Osteoblast (primary cell): ENCODE measurements around the gene KIAA0753. TPM values are rescaled to one million over a fixed set of nuclear protein-coding genes. Genes with fewer than 3 reads are reported as not detected.

Experiments used
- DNase-seq: peaks from one replicate; pipeline ENCODE4 v3.0.0; 2011; ENCODE audit warnings: low spot score, mixed read lengths; ENCODE audit not compliant: insufficient read length; ENCODE audit errors: missing footprints
- H2AFZ ChIP-seq: 2 replicates; pipeline ENCODE4 v1.6.0; 2011; ENCODE audit warnings: mild to moderate bottlenecking, low read length
- H3K27ac ChIP-seq: 2 replicates; pipeline ENCODE4 v1.5.1; 2011; ENCODE audit warnings: mild to moderate bottlenecking, low read depth, low read length, moderate library complexity
- H3K27me3 ChIP-seq: 2 replicates; pipeline ENCODE4 v1.6.0; 2012; ENCODE audit warnings: mild to moderate bottlenecking, control low read depth, inconsistent platforms, low read length, moderate library complexity; ENCODE audit not compliant: insufficient read depth
- H3K36me3 ChIP-seq: 2 replicates; pipeline ENCODE4 v1.5.1; 2011; ENCODE audit warnings: mild to moderate bottlenecking, low read length, control low read depth, moderate library complexity; ENCODE audit not compliant: insufficient read depth
- H3K4me1 ChIP-seq: 2 replicates; pipeline ENCODE4 v1.5.1; 2011; ENCODE audit warnings: mild to moderate bottlenecking, low read length, control low read depth, moderate library complexity; ENCODE audit not compliant: insufficient read depth
- H3K4me2 ChIP-seq: 2 replicates; pipeline ENCODE4 v1.6.0; 2011; ENCODE audit warnings: mild to moderate bottlenecking, low read length; ENCODE audit not compliant: insufficient read depth
- H3K4me3 ChIP-seq: fragments of 200-600 bp; sonication (generic); 3 replicates; pipeline ENCODE4 v1.5.1; 2012; ENCODE audit warnings: mild to moderate bottlenecking, low read length, inconsistent platforms; ENCODE audit not compliant: insufficient read depth
- H3K79me2 ChIP-seq: 2 replicates; pipeline ENCODE4 v1.6.0; 2012; ENCODE audit warnings: mild to moderate bottlenecking, low read length, control low read depth, inconsistent platforms; ENCODE audit not compliant: insufficient read depth
- H3K9me3 ChIP-seq: 2 replicates; pipeline ENCODE4 v1.5.1; 2011; ENCODE audit warnings: low read depth, low read length, control low read depth
- H4K20me1 ChIP-seq: 2 replicates; pipeline ENCODE4 v1.6.0; 2012; ENCODE audit warnings: mild to moderate bottlenecking, low read length, control low read depth; ENCODE audit not compliant: insufficient read depth
- CTCF ChIP-seq: IDR thresholded peaks from 2 replicates; pipeline ENCODE4 v1.5.1; 2011; ENCODE audit warnings: mild to moderate bottlenecking, low read depth, low read length, moderate library complexity; ENCODE audit errors: extremely low read depth
- total RNA-seq: library from RNA; depleted of rRNA; stranded (reverse); fragments of >200 nt; gene quantifications from 2 replicates; pipeline ENCODE4 v1.2.3, GENCODE V29; 2012

The KIAA0753 gene
- total RNA-seq, 1 donor, result 17.0 TPM

GRCh38 chr17:6637458-6637840, 3.1 kb downstream of the KIAA0753 start:
- no peaks in the 10 kb centered on the region for H3K27me3 ChIP-seq
- peaks cover 60% of the 10 kb centered on the region for H3K79me2 ChIP-seq
- H4K20me1 ChIP-seq, result peaks cover 27% of the 10 kb centered on the region
- TF ChIP-seq CTCF, result no peak
- H3K4me3 ChIP-seq, result no peak overlapping the region
- H3K4me1 ChIP-seq, result peaks cover 24% of the 10 kb centered on the region
- H3K36me3 ChIP-seq, result peaks cover 24% of the 10 kb centered on the region
- DNase-seq, result no peak
- no peaks in the 10 kb centered on the region for H3K9me3 ChIP-seq
- H3K27ac ChIP-seq, result peak overlapping the region; percentile 11
- no peak overlapping the region for H3K4me2 ChIP-seq
- no peak overlapping the region for H2AFZ ChIP-seq

DNA sequence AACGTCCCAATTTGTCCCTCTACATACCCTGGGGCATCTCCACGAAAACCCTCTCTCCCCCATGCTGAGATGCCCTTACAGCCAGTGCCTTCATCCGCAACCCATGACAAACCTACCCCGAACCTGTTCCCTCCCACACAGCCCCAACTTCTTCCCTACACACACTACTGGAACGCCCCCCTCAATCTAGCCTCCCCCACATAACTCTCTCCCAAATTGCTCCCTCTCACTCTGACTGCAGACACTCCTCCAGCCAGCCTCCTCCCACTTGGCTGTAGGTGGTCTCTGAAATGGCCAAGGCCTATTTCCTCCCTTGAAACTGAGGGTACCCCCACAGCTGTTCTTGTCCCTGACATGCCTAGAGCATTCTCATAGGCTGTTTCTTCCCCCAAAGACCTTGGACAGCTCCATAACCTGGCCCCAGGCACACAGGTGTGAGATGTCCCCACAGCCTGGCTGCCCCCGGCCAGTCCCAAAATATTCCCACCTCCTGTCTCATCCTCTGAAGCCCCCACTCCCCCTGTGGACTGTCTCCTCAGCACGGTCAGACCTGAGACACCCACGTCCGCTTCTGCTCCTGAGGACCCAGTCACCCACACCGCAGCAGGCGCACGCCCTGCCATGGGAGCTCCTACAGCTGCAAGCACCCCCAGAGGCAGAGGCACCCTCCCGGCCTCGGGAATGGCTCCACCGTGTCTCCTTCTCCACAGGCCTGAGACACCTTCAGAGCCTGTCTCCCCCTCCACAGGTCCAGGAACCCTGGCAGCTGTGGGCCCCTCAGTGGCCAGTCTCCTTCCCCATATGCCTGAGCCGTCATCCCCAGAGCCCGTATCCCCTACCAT, 3.7 kb downstream of the KIAA0753 start:
- no peak for DNase-seq
- Histone ChIP-seq H2AFZ (no peak overlapping the region), H3K36me3 (peaks cover 28% of the 10 kb centered on the region), H3K4me2 (no peak overlapping the region), H4K20me1 (peaks cover 21% of the 10 kb centered on the region), H3K79me2 (peaks cover 58% of the 10 kb centered on the region), H3K4me3 (no peak overlapping the region), H3K27ac (no peak overlapping the region), H3K4me1 (peaks cover 17% of the 10 kb centered on the region), H3K9me3 (no peaks in the 10 kb centered on the region), H3K27me3 (no peaks in the 10 kb centered on the region)
- no peak for TF ChIP-seq CTCF

DNA sequence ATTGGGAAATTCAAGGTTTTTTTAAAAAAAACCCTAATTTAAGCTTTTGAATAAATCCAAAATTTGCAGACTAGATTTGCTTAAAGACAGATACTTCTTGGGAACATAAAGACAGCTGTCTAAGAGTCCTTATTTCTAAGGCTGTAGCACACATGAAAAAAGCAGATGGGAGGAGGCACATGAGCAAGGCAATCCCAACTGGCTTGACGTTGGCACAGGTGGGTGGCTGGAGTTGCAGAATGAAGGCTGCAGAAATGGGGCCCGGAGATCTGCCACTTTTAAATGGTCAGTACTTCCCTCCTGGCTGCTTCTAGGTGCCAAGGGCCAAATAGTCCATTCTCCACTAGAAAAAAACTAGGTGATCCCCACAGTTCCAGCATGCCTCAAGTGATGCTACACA, 4.4 kb downstream of the KIAA0753 start:
- no peak overlapping the region for H2AFZ ChIP-seq
- no peak overlapping the region for H3K4me2 ChIP-seq
- peaks cover 33% of the 10 kb centered on the region for H3K36me3 ChIP-seq
- DNase-seq, result no peak
- H3K9me3 ChIP-seq, result no peaks in the 10 kb centered on the region
- no peaks in the 10 kb centered on the region for H3K27me3 ChIP-seq
- TF ChIP-seq CTCF, result no peak
- peaks cover 55% of the 10 kb centered on the region for H3K79me2 ChIP-seq
- peaks cover 12% of the 10 kb centered on the region for H3K4me1 ChIP-seq
- no peak overlapping the region for H3K27ac ChIP-seq
- H3K4me3 ChIP-seq, result no peak overlapping the region
- peaks cover 14% of the 10 kb centered on the region for H4K20me1 ChIP-seq

DNA sequence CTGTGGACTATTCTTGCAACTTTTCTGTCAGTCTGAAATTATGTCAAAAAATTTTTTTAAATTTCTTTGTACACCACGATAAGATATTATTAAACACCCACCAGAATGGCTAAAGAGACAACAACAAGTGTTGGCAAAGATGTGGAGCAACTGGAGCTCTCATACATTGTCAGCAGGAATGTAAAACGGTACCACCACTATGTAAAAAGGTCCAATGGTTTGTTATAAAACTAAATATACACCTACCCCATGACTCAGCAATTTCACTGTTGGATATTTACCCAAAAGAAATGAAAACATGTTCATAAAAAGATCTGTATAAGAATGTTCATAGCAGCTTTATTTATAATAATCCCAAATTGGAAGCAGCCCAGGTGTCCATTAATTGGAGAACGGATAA, 7.2 kb downstream of the KIAA0753 start:
- Histone ChIP-seq H3K27me3 (no peaks in the 10 kb centered on the region), H3K4me3 (no peak overlapping the region), H4K20me1 (peaks cover 9% of the 10 kb centered on the region), H3K79me2 (peaks cover 36% of the 10 kb centered on the region), H3K9me3 (no peaks in the 10 kb centered on the region), H3K36me3 (peaks cover 42% of the 10 kb centered on the region), H3K4me1 (peaks cover 2% of the 10 kb centered on the region), H3K4me2 (no peak overlapping the region), H3K27ac (no peak overlapping the region), H2AFZ (no peak overlapping the region)
- TF ChIP-seq CTCF, result no peak
- DNase-seq, result no peak
